HepG2 (cell line): Measurements from ENCODE around the gene MYH9. TPM values are rescaled to one million over a fixed set of nuclear protein-coding genes. Genes with fewer than 3 reads are reported as not detected.

Experiments used
- ADNP ChIP-seq: sonication (generic); formaldehyde crosslinking; IDR thresholded peaks from 2 replicates; pipeline ENCODE4 v1.4.0; 2020; ENCODE audit warnings: missing genetic modification reagents
- polyA plus RNA-seq, 8 experiments: library from polyadenylated mRNA; depleted of rRNA in 3 of 8; stranded (reverse) in 7 of 8; unstranded in 1 of 8; fragments of >200 nt; fragmentation: Illumina TruSeq in 4 of 8; extraction: Trizol in 4 of 8; gene quantifications; 2 replicates each; pipeline versions ENCODE4 v1.2.1 to v1.2.3, GENCODE V29; 2011 to 2016; ENCODE audit warnings: low read depth in 4 of 8, missing spikeins in 1 of 8, mixed read lengths in 1 of 8; ENCODE audit not compliant: insufficient read depth in 1 of 8
- total RNA-seq, 5 experiments: library from RNA; depleted of rRNA; stranded (reverse); fragments of >200 nt; fragmentation: Illumina TruSeq; extraction: Trizol; gene quantifications; 2 replicates each; pipeline ENCODE4 v1.2.3, GENCODE V29; 2016; ENCODE audit warnings: low read depth in 1 of 5
- TF ChIP-seq, protein P1 (sequence below): sonication (generic); formaldehyde crosslinking; IDR thresholded peaks from 2 replicates; pipeline ENCODE4 v1.4.0; 2020; ENCODE audit warnings: mild to moderate bottlenecking, missing genetic modification reagents
- TF ChIP-seq, protein P2 (sequence below): sonication (generic); formaldehyde crosslinking; IDR thresholded peaks from 2 replicates; pipeline ENCODE4 v1.4.0; 2020; ENCODE audit warnings: missing genetic modification reagents, borderline replicate concordance

Gene MYH9
- total and polyA plus RNA-seq, 2 of the 13 experiments (the other 11 are each of a cell fraction or from before 2014, with no cell fraction given): 50.7 to 98.5 TPM

DNA sequence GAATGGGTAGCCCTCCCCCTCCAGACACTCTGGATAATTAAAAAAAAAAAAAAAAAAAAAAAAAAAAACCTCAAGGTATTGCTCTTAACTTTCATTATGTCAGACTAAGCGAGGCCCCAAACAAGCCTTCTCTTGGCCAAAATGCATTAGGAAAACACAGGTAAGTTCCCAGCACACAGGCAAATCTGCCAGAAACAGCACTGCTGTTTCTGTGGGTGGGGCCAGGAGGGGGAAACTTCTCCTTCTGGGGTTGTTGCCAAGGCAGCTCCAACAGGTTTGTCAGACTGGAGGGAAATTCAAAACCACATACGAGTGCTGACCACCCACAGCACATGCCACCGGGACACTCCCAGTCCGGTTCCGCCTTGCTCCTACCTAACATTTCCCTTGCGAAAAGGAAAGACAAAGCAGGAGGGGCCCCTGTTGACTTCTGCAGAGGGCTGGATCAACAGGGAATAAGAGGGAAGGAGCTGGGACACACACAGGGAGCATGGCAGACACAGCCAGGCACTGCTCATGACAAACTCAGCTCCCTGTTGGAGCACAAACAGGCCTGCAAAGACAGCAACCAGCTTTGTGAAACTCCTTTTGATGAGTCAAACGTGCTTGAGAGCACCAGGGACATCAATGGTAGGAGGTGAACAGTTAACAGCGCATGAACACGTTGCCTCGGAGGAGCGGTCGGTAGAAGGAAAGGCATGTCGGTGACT lies 55.0 kb downstream of the MYH9 start (continued):
- TF ChIP-seq, protein P1, sequence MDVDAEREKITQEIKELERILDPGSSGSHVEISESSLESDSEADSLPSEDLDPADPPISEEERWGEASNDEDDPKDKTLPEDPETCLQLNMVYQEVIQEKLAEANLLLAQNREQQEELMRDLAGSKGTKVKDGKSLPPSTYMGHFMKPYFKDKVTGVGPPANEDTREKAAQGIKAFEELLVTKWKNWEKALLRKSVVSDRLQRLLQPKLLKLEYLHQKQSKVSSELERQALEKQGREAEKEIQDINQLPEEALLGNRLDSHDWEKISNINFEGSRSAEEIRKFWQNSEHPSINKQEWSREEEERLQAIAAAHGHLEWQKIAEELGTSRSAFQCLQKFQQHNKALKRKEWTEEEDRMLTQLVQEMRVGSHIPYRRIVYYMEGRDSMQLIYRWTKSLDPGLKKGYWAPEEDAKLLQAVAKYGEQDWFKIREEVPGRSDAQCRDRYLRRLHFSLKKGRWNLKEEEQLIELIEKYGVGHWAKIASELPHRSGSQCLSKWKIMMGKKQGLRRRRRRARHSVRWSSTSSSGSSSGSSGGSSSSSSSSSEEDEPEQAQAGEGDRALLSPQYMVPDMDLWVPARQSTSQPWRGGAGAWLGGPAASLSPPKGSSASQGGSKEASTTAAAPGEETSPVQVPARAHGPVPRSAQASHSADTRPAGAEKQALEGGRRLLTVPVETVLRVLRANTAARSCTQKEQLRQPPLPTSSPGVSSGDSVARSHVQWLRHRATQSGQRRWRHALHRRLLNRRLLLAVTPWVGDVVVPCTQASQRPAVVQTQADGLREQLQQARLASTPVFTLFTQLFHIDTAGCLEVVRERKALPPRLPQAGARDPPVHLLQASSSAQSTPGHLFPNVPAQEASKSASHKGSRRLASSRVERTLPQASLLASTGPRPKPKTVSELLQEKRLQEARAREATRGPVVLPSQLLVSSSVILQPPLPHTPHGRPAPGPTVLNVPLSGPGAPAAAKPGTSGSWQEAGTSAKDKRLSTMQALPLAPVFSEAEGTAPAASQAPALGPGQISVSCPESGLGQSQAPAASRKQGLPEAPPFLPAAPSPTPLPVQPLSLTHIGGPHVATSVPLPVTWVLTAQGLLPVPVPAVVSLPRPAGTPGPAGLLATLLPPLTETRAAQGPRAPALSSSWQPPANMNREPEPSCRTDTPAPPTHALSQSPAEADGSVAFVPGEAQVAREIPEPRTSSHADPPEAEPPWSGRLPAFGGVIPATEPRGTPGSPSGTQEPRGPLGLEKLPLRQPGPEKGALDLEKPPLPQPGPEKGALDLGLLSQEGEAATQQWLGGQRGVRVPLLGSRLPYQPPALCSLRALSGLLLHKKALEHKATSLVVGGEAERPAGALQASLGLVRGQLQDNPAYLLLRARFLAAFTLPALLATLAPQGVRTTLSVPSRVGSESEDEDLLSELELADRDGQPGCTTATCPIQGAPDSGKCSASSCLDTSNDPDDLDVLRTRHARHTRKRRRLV (CRISPR knock-in tag): no peak
- no peak for TF ChIP-seq ADNP (CRISPR knock-in tag)
- TF ChIP-seq, protein P2, sequence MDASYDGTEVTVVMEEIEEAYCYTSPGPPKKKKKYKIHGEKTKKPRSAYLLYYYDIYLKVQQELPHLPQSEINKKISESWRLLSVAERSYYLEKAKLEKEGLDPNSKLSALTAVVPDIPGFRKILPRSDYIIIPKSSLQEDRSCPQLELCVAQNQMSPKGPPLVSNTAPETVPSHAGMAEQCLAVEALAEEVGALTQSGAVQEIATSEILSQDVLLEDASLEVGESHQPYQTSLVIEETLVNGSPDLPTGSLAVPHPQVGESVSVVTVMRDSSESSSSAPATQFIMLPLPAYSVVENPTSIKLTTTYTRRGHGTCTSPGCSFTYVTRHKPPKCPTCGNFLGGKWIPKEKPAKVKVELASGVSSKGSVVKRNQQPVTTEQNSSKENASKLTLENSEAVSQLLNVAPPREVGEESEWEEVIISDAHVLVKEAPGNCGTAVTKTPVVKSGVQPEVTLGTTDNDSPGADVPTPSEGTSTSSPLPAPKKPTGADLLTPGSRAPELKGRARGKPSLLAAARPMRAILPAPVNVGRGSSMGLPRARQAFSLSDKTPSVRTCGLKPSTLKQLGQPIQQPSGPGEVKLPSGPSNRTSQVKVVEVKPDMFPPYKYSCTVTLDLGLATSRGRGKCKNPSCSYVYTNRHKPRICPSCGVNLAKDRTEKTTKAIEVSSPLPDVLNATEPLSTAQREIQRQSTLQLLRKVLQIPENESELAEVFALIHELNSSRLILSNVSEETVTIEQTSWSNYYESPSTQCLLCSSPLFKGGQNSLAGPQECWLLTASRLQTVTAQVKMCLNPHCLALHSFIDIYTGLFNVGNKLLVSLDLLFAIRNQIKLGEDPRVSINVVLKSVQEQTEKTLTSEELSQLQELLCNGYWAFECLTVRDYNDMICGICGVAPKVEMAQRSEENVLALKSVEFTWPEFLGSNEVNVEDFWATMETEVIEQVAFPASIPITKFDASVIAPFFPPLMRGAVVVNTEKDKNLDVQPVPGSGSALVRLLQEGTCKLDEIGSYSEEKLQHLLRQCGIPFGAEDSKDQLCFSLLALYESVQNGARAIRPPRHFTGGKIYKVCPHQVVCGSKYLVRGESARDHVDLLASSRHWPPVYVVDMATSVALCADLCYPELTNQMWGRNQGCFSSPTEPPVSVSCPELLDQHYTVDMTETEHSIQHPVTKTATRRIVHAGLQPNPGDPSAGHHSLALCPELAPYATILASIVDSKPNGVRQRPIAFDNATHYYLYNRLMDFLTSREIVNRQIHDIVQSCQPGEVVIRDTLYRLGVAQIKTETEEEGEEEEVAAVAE (CRISPR knock-in tag): no peak
